Islet precursor cell (in vitro differentiated cells): ENCODE results near the gene KIAA1586.
A peak's percentile ranks its signal among the peaks of the same experiment; 100 is the strongest.
"Not testable (repeated sequence)": the region's sequence is repeated elsewhere in the genome, so short reads cannot be mapped to it uniquely, and the experiment has no call there.

Source experiments
- DNase-seq: peaks from one replicate; pipeline ENCODE4 v3.0.0-alpha.2; 2018

Gene KIAA1586

GRCh38 chr6:57047859-57048258 lies 1.4 kb downstream of the KIAA1586 start:
- not testable (repeated sequence) for DNase-seq

GRCh38 chr6:57048577-57048976 lies 2.1 kb downstream of the KIAA1586 start:
- no peak for DNase-seq

DNA sequence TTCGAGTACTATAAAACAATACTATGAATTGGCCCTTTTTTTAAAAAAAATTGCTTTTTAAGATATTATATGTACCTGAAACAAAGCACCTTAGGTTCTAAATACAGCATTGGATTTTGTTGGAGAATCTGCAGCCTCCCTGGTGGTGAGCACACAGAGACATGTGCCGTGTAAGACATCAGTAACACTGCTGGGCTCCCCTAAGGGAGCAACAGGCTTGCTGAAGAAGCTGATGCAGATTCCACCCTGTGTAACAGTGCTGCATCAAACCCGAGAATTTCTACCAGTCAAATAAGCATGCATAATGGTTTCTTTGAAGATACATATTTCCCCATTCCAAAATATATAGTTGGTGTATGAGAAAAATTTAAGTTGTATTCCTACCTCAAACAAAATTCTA lies 17.4 kb downstream of the KIAA1586 start:
- no peak for DNase-seq

GRCh38 chr6:57064809-57065208 lies 18.3 kb downstream of the KIAA1586 start:
- DNase-seq = no peak

DNA sequence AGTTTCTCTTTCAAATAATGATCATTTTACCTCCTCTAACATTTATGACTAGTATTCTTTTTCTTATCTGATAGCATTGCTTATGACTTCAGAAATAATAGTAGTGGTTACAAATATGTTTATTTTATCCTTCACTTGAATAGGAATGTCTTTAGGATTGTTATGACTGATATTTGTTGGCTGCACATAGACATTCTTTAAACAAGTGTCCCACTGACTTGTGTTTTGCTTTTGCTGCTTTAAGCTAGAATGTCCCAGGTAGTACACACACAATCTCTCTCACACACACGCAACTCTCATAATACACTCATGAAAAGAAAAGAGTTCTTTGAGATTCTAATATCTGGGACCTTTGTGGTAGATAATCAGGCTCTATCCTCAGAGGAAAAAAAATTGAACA lies 21.6 kb downstream of the KIAA1586 start:
- no peak for DNase-seq

DNA sequence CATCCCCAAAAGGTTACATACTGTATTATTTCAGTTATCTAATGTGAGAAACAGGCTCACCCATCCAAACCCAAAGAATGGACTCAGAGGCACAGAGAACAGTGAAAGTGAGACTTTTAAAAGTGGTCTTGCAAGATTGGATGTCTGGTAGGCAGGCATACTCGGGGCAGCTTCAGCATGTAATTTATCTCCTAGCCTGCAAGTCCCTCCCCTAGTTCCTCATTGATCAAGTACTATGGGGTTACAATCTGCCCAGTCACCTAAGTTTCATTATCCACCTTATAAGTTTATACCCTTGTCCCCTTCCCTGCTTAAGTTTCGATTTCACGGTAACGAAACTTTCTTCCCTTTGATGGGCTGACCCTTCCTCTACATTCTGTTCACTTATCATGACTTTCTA lies 22.7 kb downstream of the KIAA1586 start:
- DNase-seq = no peak

- no peak for DNase-seq
These were observed 23.4 kb downstream of the KIAA1586 start for GRCh38 chr6:57069920-57070331.

GRCh38 chr6:57072108-57072507 lies 25.6 kb downstream of the KIAA1586 start:
- no peak for DNase-seq

GRCh38 chr6:57074383-57074782 lies 27.9 kb downstream of the KIAA1586 start:
- no peak for DNase-seq

DNA sequence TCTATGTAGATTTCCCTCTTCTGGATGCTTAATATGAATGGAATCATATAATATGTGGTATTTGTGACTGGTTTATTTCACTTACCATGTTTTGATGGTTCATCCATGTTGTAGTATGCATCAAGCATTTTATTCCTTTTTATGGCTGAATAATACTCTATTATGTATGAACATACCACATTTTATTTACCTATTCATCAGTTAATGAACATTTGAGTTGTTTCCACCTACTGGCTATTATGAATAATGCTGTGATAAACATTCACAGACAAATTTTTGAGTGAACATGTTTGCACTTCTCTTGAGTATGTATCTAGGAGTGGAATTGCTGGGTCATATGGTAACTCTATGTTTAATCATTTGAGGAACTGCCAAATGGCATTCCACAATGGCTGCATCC lies 28.6 kb downstream of the KIAA1586 start:
- no peak for DNase-seq

DNA sequence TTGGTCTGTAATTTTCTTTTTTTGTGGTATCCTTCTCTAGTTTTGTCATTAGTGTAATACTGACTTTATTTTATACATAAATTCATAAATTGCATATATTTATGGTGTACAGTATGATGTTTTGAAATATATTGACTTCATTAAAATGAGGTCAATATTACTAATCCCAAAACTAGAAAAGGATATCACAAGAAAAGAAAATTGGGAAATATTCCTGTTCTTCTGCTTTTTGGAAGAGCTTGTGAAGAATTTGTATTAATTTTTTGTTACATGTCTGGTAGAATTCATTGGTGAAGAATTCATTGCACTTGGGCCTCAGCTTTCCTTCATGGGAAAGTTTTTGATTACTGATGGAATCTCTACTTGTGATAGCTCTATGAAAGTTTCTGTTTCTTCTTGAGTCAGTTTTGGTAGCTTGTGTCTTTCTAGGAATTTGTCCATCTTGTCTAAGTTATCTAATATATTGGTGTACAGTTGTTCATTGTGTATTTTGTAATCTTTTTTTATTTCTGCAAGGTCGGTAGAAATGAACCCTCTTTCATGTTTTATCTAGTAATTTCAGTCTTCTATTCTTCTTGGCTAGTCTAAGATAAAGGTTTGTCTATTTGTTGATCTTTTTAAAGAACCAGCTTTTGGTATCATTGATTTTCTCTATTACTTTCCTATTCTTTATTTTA lies 32.2 kb downstream of the KIAA1586 start:
- DNase-seq = no peak

- no peak for DNase-seq
These were observed 39.0 kb downstream of the KIAA1586 start for GRCh38 chr6:57085471-57085870.

DNA sequence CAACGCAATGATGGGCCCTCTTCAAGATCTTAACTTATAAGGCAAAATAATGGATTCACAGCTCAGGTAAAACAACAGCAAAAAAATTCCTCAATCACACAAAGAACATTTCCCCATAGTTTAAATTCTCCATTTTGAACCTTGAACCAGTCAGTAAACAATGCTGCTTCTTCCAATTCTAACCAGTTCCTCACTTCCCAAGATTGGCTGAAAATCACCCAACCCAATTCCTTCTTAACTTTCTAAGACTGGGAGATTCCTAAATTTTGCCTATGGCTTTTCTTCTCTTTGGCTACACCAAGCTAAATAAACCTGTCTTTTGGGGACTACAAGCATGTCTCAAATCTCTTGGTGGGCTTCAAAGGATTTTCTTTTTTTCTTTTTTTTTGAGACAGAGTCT lies 40.4 kb downstream of the KIAA1586 start:
- no peak for DNase-seq

DNA sequence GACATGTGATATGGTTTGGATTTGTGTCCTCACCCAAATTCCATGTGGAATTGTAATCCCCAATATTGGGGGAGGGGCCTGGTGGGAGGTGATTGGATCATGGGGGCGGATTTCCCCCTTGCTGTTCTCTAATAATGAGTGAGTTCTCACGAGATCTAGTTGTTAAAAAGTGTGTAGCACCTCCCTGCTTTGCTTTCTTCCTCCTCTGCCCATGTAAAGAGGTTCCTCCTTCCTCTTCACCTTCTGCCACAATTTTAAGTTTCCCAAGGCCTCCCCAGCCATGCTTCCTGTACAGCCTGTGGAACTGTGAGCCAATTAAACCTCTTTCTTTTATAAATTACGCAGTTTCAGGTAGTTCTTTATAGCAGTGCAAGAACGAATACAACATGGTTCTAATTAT lies 41.4 kb downstream of the KIAA1586 start:
- DNase-seq = no peak

DNA sequence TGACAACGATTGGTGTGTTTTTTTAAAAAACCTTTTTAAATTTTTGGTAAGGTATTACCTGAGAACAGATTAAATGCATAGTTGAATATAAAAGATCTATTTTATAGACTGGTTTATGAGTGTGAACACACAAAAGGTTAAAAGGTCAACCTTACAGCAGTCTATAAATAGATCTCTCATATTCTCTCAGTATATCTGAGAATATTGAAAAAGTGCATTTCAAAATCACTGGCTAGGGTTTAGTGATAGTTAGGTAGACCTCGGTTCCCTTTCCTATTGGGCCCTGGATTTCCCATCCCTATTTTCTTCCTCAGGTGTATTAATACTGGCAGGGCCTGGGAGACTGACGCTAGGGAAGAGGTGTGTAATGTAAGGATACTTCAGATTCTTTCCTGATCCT lies 42.8 kb downstream of the KIAA1586 start:
- DNase-seq = no peak

- DNase-seq = peak; percentile 99
These were observed 43.4 kb downstream of the KIAA1586 start, which contains the start of gene ZNF451 for GRCh38 chr6:57089687-57090457. Gene ZNF451, plus strand, starts transcription at chr6:57090188. Its CDS starts 66 bp downstream, at chr6:57090254.

- not testable (repeated sequence) for DNase-seq
These were observed 44.1 kb downstream of the KIAA1586 start for GRCh38 chr6:57090458-57091067.

GRCh38 chr6:57091375-57091774 lies 44.9 kb downstream of the KIAA1586 start:
- not testable (repeated sequence) for DNase-seq

GRCh38 chr6:57094689-57095088 lies 48.2 kb downstream of the KIAA1586 start:
- no peak for DNase-seq

DNA sequence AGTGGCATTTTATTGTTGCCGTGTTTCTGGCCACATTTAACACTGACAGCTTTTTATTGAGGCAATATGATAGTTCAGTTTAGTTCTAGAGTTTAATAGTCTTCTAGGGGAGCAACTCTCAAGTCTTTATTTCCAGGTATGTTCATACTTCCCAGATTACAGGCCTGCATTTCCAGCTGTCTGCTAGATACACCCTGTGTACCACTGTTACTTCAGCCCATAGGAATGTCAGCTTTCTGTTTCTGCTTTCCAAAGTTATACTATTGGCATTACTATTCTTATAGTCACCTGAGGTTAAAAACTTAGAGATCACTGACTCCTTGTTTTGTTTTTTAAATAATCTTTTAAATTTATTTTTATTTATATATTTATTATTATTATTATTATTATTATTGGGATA lies 51.1 kb downstream of the KIAA1586 start:
- DNase-seq = no peak

DNA sequence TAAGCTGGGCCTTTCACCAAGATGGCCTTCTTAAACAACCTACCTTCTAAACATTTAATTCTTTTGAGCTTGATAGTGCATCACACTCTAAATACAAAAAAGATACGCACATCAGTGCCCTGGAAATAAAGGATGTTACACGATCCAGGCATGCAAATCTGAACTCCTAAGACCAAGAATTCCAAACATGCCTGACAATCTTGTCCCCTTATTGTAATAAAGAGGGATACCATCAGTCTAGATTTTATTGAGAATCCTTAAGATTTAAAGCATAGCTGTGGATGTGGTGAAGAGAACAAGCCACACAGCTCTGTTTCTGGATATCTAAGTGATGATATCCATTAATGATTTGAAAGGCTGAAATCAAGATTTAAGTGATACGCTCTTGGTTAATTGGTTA lies 56.5 kb downstream of the KIAA1586 start:
- DNase-seq = no peak

- DNase-seq = no peak
These were observed 57.8 kb downstream of the KIAA1586 start for GRCh38 chr6:57104336-57104735.
